ENCODE results near the gene RPS19BP1.

The RPS19BP1 gene

GRCh38 chr22:39532215-39533073 is at the start of gene RPS19BP1:
TSS of gene RPS19BP1 (minus strand) at chr22:39532748. CDS start at chr22:39532738, 10 bp downstream.
- H3K9me3 Mint-ChIP-seq: no peaks in the 10 kb centered on the region
- peak within 1 kb of the TSS; percentile 96 for H3K4me3 Mint-ChIP-seq
- H3K4me1 Mint-ChIP-seq (ENCODE audit: low read depth): peaks cover 50% of the 10 kb centered on the region
- peak within 1 kb of the TSS; percentile 96 for H3K27ac Mint-ChIP-seq
- H3K27me3 Mint-ChIP-seq: no peaks in the 10 kb centered on the region
- peaks cover 33% of the 10 kb centered on the region for H3K36me3 Mint-ChIP-seq (ENCODE audit: low read depth)

GRCh38 chr22:39581303-39581702 is 48.8 kb upstream of the RPS19BP1 start:
- Mint-ChIP-seq H3K4me1 (ENCODE audit: low read depth) (no peaks in the 10 kb centered on the region), H3K4me3 (no peak overlapping the region), H3K36me3 (ENCODE audit: low read depth) (no peaks in the 10 kb centered on the region), H3K27ac (no peak overlapping the region), H3K9me3 (peaks cover 3% of the 10 kb centered on the region), H3K27me3 (peaks cover 13% of the 10 kb centered on the region)

- Mint-ChIP-seq H3K36me3 (ENCODE audit: low read depth) (no peaks in the 10 kb centered on the region), H3K9me3 (peaks cover 3% of the 10 kb centered on the region), H3K27ac (no peak overlapping the region), H3K4me1 (ENCODE audit: low read depth) (no peaks in the 10 kb centered on the region), H3K4me3 (no peak overlapping the region), H3K27me3 (peaks cover 13% of the 10 kb centered on the region)
Observed at GRCh38 chr22:39580795-39581194, 48.2 kb upstream of the RPS19BP1 start.

- H3K27ac Mint-ChIP-seq: no peak overlapping the region
- H3K4me3 Mint-ChIP-seq: no peak overlapping the region
- no peaks in the 10 kb centered on the region for H3K36me3 Mint-ChIP-seq (ENCODE audit: low read depth)
- peaks cover 3% of the 10 kb centered on the region for H3K9me3 Mint-ChIP-seq
- H3K27me3 Mint-ChIP-seq: peaks cover 13% of the 10 kb centered on the region
- H3K4me1 Mint-ChIP-seq (ENCODE audit: low read depth): no peaks in the 10 kb centered on the region
Observed at GRCh38 chr22:39580006-39580441, 47.5 kb upstream of the RPS19BP1 start.

GRCh38 chr22:39577900-39578299 is 45.4 kb upstream of the RPS19BP1 start:
- Mint-ChIP-seq H3K27ac (no peak overlapping the region), H3K4me3 (no peak overlapping the region), H3K9me3 (no peaks in the 10 kb centered on the region), H3K27me3 (peaks cover 10% of the 10 kb centered on the region), H3K4me1 (ENCODE audit: low read depth) (no peaks in the 10 kb centered on the region), H3K36me3 (ENCODE audit: low read depth) (no peaks in the 10 kb centered on the region)

- Mint-ChIP-seq H3K4me1 (ENCODE audit: low read depth) (no peaks in the 10 kb centered on the region), H3K9me3 (no peaks in the 10 kb centered on the region), H3K36me3 (ENCODE audit: low read depth) (no peaks in the 10 kb centered on the region), H3K4me3 (no peak overlapping the region), H3K27ac (no peak overlapping the region), H3K27me3 (peaks cover 10% of the 10 kb centered on the region)
Observed at GRCh38 chr22:39577366-39577765, 44.8 kb upstream of the RPS19BP1 start.

GRCh38 chr22:39576027-39576426 is 43.5 kb upstream of the RPS19BP1 start:
- no peaks in the 10 kb centered on the region for H3K36me3 Mint-ChIP-seq (ENCODE audit: low read depth)
- H3K4me1 Mint-ChIP-seq (ENCODE audit: low read depth): no peaks in the 10 kb centered on the region
- no peak overlapping the region for H3K4me3 Mint-ChIP-seq
- peaks cover 7% of the 10 kb centered on the region for H3K27me3 Mint-ChIP-seq
- H3K27ac Mint-ChIP-seq: no peak overlapping the region
- no peaks in the 10 kb centered on the region for H3K9me3 Mint-ChIP-seq

- Mint-ChIP-seq H3K4me3 (no peak overlapping the region), H3K4me1 (ENCODE audit: low read depth) (no peaks in the 10 kb centered on the region), H3K9me3 (no peaks in the 10 kb centered on the region), H3K27ac (no peak overlapping the region), H3K27me3 (peaks cover 6% of the 10 kb centered on the region), H3K36me3 (ENCODE audit: low read depth) (no peaks in the 10 kb centered on the region)
Observed at GRCh38 chr22:39575552-39575825, 42.9 kb upstream of the RPS19BP1 start.

- Mint-ChIP-seq H3K9me3 (no peaks in the 10 kb centered on the region), H3K4me3 (no peak overlapping the region), H3K4me1 (ENCODE audit: low read depth) (no peaks in the 10 kb centered on the region), H3K36me3 (ENCODE audit: low read depth) (no peaks in the 10 kb centered on the region), H3K27ac (no peak overlapping the region), H3K27me3 (peaks cover 6% of the 10 kb centered on the region)
Observed at GRCh38 chr22:39574779-39575551, 42.4 kb upstream of the RPS19BP1 start.

GRCh38 chr22:39571538-39571937 is 39.0 kb upstream of the RPS19BP1 start:
- H3K4me1 Mint-ChIP-seq (ENCODE audit: low read depth): peaks cover 13% of the 10 kb centered on the region
- H3K36me3 Mint-ChIP-seq (ENCODE audit: low read depth): no peaks in the 10 kb centered on the region
- no peak overlapping the region for H3K27ac Mint-ChIP-seq
- H3K27me3 Mint-ChIP-seq: no peaks in the 10 kb centered on the region
- no peak overlapping the region for H3K4me3 Mint-ChIP-seq
- H3K9me3 Mint-ChIP-seq: no peaks in the 10 kb centered on the region

- Mint-ChIP-seq H3K4me1 (ENCODE audit: low read depth) (peaks cover 13% of the 10 kb centered on the region), H3K27me3 (no peaks in the 10 kb centered on the region), H3K27ac (no peak within 1 kb of the TSS), H3K4me3 (no peak within 1 kb of the TSS), H3K9me3 (peaks cover 3% of the 10 kb centered on the region), H3K36me3 (ENCODE audit: low read depth) (no peaks in the 10 kb centered on the region)
Observed at GRCh38 chr22:39570665-39571064, 38.1 kb upstream of the RPS19BP1 start, which contains the start of gene CACNA1I. TSS of gene CACNA1I (plus strand) at chr22:39570753. CDS start at chr22:39570753, 0 bp downstream.

GRCh38 chr22:39570226-39570625 is 37.7 kb upstream of the RPS19BP1 start:
- Mint-ChIP-seq H3K4me3 (no peak overlapping the region), H3K9me3 (peaks cover 8% of the 10 kb centered on the region)

GRCh38 chr22:39569066-39569465 is 36.5 kb upstream of the RPS19BP1 start:
- H3K9me3 Mint-ChIP-seq: peaks cover 8% of the 10 kb centered on the region
- H3K4me3 Mint-ChIP-seq: no peak overlapping the region
- H3K27ac Mint-ChIP-seq: no peak overlapping the region
- peaks cover 13% of the 10 kb centered on the region for H3K4me1 Mint-ChIP-seq (ENCODE audit: low read depth)
- no peaks in the 10 kb centered on the region for H3K36me3 Mint-ChIP-seq (ENCODE audit: low read depth)
- H3K27me3 Mint-ChIP-seq: no peaks in the 10 kb centered on the region

More at GRCh38 chr22:39570226-39570625, 37.7 kb upstream of the RPS19BP1 start:
- Mint-ChIP-seq H3K4me1 (ENCODE audit: low read depth) (peaks cover 13% of the 10 kb centered on the region), H3K27ac (no peak overlapping the region), H3K36me3 (ENCODE audit: low read depth) (no peaks in the 10 kb centered on the region), H3K27me3 (no peaks in the 10 kb centered on the region)

- H3K9me3 Mint-ChIP-seq: peaks cover 8% of the 10 kb centered on the region
- no peak overlapping the region for H3K27ac Mint-ChIP-seq
- H3K36me3 Mint-ChIP-seq (ENCODE audit: low read depth): no peaks in the 10 kb centered on the region
- no peaks in the 10 kb centered on the region for H3K27me3 Mint-ChIP-seq
- peaks cover 13% of the 10 kb centered on the region for H3K4me1 Mint-ChIP-seq (ENCODE audit: low read depth)
- no peak overlapping the region for H3K4me3 Mint-ChIP-seq
Observed at GRCh38 chr22:39568278-39568981, 35.9 kb upstream of the RPS19BP1 start.

Data from stimulated activated naive CD8-positive, alpha-beta T cell treated with anti-CD3 and anti-CD28 coated beads, Interleukin-15, Interleukin-2, amounts not matched to agents 100 ng/mL and 50 ng/mL, for 24 hours (primary cell).